ENCODE data around the gene CD44.

The CD44 gene

DNA sequence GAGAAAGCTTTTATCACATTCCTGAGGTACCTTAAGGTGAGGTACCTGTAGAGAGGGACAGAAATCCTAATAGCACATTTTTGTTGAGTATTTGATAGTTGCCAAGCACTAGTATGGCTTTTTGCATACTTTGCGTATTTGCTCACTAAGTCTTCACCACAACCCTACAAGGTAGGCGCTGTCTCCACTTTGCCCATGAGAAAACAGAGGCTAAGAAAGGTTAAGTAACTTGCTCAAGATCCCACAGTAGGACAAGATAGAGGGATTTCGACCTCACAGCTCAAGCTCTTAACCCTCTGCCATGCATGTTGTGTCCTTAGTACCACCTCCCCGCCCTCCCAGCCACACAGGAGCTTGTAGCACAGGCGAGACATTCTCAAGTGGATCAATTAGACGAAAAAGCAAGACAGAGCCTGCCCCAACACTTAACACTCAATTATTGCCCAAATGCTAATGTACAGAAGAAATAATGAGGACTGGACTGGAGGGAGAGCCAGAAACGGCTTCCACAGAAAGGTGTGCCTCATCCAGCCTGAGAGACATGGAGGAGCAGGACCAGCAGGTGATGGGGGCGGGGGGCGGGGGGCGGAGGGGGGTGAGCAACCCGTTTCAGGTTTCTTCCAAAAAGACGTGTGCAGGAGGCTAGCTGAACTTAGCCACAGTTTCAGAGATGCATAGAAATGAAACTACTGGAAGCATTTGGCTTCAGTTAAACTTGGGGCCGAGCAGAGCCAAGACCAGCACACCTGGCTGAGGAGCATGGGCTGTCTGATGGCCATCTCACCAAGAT is 26.7 kb upstream of the CD44 start:
- DNase-seq (ENCODE audit: low read depth): no peak

DNA sequence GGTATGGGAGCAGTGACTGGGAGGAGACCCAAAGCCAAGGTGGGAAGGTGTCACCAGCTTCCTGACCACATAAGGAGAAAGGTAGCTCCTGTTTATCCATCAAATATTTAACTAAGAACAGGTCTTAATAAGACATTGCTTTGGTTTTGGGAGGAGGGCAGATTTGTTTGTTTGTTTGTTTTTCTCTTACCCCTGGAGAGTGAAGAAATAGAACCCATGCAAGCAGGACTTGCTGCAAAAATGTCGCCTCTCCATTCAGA is 26.2 kb upstream of the CD44 start:
- DNase-seq (ENCODE audit: low read depth): no peak

DNA sequence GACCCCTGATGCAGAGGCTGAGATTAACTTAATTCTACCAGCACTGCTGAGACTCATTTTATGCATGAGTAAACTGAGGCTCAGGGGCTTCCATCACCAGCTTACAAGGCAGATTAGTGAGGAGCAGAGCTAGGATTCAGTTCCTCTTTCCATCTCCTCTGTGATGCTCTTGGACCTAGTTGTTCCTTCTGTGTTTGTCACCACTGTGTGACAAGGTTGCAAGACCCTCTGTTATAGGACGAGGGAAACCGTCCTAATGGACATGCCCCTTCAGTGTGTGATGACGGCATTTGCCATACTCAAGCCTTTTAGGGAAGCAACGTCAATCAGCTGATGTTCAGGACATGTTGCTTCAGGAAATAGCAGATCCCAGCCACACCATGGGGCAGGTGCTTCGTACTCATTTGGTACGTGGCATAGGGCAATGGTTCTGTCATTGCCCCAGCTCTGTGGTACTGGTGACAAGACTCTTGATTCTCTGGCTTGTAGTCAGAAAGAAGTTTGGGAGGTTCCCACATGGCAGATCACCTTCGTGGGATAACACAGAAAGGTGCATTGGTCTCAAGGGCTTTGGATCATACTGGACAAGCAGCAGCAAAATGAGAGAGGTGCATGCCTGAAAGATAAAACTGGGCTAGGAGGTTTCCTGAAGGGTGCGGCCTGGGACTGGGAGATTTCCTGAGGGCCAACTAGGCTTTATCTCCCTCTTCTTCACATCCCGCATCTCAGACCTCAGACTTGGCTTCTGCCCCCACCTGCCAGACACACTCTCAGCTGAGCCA is 23.9 kb upstream of the CD44 start:
- DNase-seq (ENCODE audit: low read depth): no peak

DNA sequence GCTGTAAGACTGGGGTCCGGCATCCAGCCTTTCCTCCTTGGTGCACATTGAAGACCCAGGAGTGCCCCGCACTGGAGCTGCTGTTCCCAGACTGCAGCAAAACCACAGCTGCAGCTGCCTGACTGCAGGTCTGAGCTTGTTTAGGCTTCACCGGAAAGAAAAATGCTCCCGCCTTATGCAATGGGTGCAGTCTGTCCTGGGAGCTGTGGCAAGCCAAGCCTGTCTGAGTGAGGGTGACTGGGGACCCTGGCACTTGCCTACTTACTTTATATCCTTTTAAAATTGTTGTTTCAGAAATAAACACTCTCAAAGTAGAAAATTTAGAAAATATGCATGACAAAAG is 23.3 kb upstream of the CD44 start:
- DNase-seq (ENCODE audit: low read depth): no peak

GRCh38 chr11:35116245-35116644 is 22.7 kb upstream of the CD44 start:
- no peak for DNase-seq (ENCODE audit: low read depth)

GRCh38 chr11:35116762-35117640 is 22.0 kb upstream of the CD44 start:
- no peak for DNase-seq (ENCODE audit: low read depth)

GRCh38 chr11:35118906-35119305 is 20.1 kb upstream of the CD44 start:
- DNase-seq (ENCODE audit: low read depth): no peak

DNA sequence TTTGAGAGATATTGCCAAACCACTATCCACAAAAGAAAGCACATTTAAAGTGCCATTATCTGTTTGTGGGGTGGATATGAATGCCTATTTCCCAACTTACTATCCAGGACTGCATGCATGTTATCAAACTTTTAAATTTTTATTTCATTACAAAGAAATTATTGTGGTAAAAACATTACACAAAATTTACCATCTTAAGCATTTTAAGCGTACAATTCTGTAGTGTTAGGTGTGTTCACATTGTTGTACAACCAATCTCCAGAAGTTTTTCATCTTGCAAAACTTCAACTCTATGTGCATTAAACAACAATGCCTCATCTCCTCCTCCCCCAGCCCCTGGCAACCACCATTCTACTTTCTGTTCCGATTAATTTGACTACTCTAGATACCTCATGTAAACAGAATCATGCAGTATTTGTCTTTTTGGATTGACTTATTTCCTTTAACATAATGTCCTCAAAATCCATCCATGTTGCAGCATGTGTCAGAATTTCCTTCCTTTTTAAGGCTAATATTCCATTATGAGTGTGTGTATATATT is 17.6 kb upstream of the CD44 start:
- no peak for DNase-seq (ENCODE audit: low read depth)

DNA sequence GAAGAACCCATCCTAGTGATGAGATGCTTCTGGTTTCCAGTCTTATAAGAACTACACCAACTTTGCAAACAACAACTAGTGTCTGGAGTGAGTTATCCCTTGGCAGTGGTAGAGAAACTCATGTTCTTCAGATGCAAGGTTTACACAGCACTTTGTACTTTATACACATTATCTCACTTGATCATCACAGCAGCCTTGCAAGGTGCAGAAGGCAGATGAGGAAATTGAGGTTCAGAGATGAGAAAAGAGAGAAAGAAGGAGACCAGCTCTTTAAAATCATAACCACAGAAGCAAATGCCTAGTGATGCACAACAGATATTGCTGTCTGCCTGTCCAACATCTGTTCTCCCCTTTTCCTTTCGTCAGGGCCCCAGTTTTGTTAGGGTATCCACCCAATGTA is 16.7 kb upstream of the CD44 start:
- no peak for DNase-seq (ENCODE audit: low read depth)

DNA sequence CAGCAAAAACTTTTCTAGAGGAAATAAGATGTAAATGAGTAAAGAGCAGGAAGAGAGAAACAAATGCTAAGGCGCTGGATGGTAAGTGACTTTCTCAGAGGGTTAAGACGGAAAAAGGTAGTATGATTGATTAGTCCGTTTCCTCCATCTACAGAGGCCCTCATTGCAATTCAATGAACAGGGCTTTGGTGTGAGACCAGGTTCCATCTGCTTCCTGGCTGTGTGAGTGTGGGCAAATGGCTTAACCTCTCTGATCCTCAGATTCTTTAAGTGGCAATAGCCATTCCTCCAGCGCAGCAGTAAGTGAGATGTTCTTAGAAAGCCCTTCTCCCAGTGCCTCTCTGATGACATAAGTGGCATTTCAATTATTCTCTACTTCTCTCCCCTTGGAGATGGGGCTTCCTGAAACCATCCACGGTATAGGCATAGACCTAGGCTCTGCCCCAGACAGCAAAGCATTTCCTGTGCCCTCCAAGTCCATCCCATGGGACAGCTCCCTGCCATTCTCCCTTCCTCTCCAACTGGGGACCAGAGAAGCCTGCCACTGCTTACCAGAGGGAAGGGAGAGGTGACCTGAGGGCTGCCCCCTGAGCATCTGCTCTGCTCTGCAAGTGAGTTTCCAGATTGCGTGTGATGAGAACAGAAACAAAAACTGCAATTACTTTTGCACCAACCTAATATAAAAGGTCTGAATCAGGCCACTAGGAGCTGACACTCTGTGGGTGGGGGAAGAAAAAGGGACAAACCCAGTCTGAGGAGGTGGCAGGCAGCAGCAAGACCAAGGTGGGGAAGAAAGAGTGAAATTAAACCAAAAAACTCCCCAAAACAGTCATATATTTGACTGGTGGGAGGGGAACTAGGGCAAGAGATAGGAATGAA is 12.7 kb upstream of the CD44 start:
- DNase-seq (ENCODE audit: low read depth): no peak

GRCh38 chr11:35126879-35127581 is 11.9 kb upstream of the CD44 start:
- no peak for DNase-seq (ENCODE audit: low read depth)

DNA sequence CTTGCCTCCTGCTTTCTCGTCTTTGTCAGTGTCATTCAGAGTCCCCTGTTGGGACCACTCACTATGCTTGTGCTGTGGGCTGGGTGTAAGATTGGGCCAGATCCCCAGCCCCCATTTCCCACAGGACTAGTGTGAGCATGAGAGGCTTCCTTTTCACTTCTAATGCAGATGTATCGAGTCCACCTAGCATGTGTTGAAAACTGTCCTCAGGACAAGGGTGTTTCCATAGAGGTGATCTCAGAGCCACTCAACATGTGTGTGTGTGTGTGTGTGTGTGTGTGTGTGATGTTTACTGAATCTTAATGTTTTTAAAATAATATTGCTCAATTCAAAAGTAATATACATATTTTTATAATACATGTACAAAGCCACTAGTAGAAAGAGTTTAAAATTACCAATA is 11.4 kb upstream of the CD44 start:
- DNase-seq (ENCODE audit: low read depth): no peak

DNA sequence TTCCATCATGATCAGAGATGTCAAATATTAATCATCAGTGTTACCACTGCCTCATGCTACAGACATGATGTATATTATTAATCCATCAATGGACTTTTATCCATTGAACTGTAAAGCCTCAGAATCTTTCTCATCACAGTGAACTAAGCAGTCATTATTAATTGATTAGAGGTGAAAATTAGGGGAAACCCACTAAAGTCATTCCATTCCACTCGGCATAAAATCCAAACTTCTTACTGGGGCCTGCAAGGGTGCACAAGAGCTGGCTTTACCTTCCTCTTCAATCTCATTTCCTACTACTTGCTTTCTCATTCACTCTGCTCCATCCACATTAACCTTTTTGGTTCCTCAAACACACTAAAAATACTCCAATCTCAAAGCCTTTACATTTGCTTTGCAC is 7.9 kb upstream of the CD44 start:
- DNase-seq (ENCODE audit: low read depth): no peak

DNA sequence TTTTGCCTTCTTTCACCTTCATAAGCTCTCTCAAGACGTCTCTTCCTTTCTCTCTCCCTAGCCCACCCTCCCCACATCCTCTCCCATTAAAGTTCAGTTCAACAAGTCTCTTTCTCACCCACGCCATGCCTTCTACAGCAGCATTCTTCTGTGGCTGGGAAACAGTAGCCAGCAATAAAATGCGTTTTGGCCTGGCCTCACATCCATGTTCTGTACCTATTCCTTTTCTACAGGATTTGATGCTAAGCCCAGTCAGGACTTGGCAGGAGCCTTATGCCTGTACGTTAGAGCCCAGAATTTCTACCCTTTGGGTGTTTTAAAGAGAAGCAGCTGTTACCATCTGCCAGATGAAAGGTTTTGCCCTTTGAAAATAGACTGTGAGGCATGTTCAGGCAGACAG is 7.1 kb upstream of the CD44 start:
- no peak for DNase-seq (ENCODE audit: low read depth)

GRCh38 chr11:35133656-35134055 is 5.3 kb upstream of the CD44 start:
- no peak for DNase-seq (ENCODE audit: low read depth)

DNA sequence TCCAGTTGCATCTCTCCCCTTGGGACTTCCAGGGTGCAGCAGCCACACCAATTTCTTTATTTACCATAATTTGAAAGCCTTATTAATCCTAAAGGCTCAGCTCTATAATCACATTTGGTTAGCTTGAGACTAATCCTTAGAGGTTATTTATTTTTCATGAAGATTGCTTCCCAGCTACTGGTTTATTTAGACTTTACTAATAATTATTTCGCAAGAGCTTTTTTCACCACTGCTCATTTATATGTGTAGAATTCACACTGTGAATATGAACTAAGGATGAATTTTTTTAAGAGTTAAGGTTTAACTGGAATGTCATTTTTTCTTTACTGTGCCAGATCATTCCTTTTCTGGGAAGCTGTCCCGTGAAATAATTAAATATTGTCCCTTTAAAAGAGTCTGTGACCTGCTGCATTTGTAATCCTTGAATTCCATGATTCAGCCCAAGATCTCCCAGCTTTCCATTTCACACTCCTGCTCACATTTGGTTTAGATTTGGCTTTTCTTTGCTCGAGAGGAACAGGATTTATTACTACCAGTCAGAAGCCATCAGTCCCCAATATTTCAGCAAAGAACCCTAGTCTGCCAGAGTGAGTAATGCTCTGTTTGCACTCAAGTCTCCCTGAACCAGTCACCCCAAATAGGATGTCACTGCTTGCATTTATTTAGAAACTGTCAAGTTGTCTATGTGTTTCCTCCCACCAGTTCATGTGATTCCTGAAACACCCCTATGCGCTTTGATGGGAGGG is 4.4 kb upstream of the CD44 start:
- DNase-seq (ENCODE audit: low read depth): no peak

DNA sequence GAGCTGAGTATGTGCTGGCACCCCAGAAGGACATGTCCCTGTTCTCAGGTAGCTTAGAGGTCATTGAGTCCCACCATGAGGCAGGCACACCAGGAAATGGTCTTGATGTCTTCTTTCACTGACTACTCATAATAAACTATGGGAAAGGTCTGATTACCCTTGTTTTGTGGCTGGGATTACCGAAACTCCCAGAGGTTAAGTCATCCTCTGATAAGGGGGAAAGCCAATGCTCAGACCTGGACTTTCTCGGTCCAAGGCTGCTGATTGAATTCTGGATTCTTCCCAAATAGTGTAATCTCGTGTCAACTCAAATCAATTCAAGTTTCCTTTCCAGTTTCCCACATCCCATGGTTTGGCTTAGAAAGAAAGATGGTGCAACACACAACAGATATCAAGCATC is 3.7 kb upstream of the CD44 start:
- DNase-seq (ENCODE audit: low read depth): no peak

DNA sequence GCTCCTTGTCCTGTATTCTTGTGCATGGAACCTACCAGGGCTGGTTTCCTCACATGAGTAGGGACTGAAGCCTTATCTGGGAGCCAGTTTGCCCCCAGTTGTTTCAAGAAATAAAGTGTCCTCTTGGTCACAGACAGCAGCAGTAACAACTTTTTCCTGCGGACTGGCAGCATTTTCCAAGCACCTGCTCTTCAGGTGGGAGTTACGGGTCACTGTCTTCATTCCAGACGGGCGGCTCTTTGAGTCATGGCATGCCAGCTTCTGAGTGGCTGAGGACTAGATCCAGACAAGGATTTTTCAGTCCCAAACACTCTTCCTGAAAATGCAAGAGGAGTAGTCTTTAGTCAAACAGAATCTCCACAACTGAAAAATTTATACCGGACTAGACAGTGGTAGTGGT is 2.7 kb upstream of the CD44 start:
- DNase-seq (ENCODE audit: low read depth): no peak

GRCh38 chr11:35138058-35138457 is 913 bp upstream of the CD44 start:
- no peak for DNase-seq (ENCODE audit: low read depth)

DNA sequence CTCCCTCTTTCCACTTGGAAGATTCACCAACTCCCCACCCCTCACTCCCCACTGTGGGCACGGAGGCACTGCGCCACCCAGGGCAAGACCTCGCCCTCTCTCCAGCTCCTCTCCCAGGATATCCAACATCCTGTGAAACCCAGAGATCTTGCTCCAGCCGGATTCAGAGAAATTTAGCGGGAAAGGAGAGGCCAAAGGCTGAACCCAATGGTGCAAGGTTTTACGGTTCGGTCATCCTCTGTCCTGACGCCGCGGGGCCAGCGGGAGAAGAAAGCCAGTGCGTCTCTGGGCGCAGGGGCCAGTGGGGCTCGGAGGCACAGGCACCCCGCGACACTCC is 397 bp upstream of the CD44 start:
- DNase-seq (ENCODE audit: low read depth): no peak

Measured in stimulated activated CD8-positive, alpha-beta memory T cell treated with anti-CD3 and anti-CD28 coated beads, Interleukin-12 subunit alpha, Interleukin-12 subunit beta, amount 100 ng/mL, for 1 hour (primary cell).